Panc1 (cell line): ENCODE data around the gene DEPDC4. TPM values are rescaled to one million over a fixed set of nuclear protein-coding genes. Genes with fewer than 3 reads are reported as not detected.
A peak's percentile ranks its signal among the peaks of the same experiment; 100 is the strongest.
"Not testable (repeated sequence)": the region's sequence is repeated elsewhere in the genome, so short reads cannot be mapped to it uniquely, and the experiment has no call there.

Experiments
- ATAC-seq: fragments of 200-7000 bp; cut with Tn5 transposase; 2 replicates; pipeline ENCODE4 v1.9.1; 2020; ENCODE audit warnings: mild to moderate bottlenecking, moderate library complexity
- BruUV-seq: library from RNA; stranded (reverse); fragments of 400-500 nt; replicated peaks from 2 replicates; lab custom pipeline; 2021; lab: Mats Ljungman, UMichigan
- CTCF ChIA-PET: fragments of 300-600 bp; sonication (Branson Sonifier 250); formaldehyde crosslinking; loops from one replicate; lab custom pipeline; 2022; ENCODE audit warnings: antibody characterized with exemption; lab: Charles Lee
- POLR2A ChIA-PET: fragments of 300-600 bp; sonication (Branson Sonifier 250); formaldehyde crosslinking; loops from one replicate; lab custom pipeline; 2022; ENCODE audit warnings: antibody characterized with exemption; lab: Charles Lee
- DNase-seq: peaks from one replicate; pipeline ENCODE4 v3.0.0-alpha.2; 2010; ENCODE audit warnings: low read depth, low spot score
- H3K27ac ChIP-seq: 2 replicates; pipeline ENCODE4 v1.5.1; 2011; ENCODE audit warnings: mild to moderate bottlenecking, low read length, inconsistent platforms
- H3K27me3 ChIP-seq: fragments of 200-500 bp; sonication (Bioruptor generic); 2 replicates; pipeline ENCODE4 v1.6.0; 2014; ENCODE audit warnings: low read length, inconsistent platforms; ENCODE audit not compliant: control insufficient read depth, insufficient read depth
- H3K36me3 ChIP-seq: fragments of 200-500 bp; sonication (Bioruptor generic); 2 replicates; pipeline ENCODE4 v1.5.1; 2014; ENCODE audit warnings: inconsistent platforms, mild to moderate bottlenecking, low read length, moderate library complexity; ENCODE audit not compliant: control insufficient read depth, insufficient read depth
- H3K4me1 ChIP-seq: 2 replicates; pipeline ENCODE4 v1.5.1; 2011; ENCODE audit warnings: inconsistent platforms, mild to moderate bottlenecking, low read length, moderate library complexity; ENCODE audit not compliant: control insufficient read depth, insufficient read depth
- H3K4me3 ChIP-seq, 2 experiments: 2 replicates each; pipeline ENCODE4 v1.5.1; 2011 to 2012; ENCODE audit warnings: low read depth in 2 of 2, low read length in 2 of 2, mild to moderate bottlenecking in 2 of 2, inconsistent platforms in 1 of 2, moderate library complexity in 1 of 2
- H3K9me3 ChIP-seq: fragments of 200-500 bp; sonication (Bioruptor generic); 2 replicates; pipeline ENCODE4 v1.5.1; 2014; ENCODE audit warnings: low read depth, mild to moderate bottlenecking, inconsistent platforms, low read length, moderate library complexity; ENCODE audit not compliant: control insufficient read depth, insufficient read depth
- POLR2AphosphoS5 ChIP-seq: IDR thresholded peaks from 2 replicates; pipeline ENCODE4 v1.6.1; 2012; ENCODE audit warnings: mild to moderate bottlenecking, low read depth, low read length, moderate library complexity
- SIN3A ChIP-seq: IDR thresholded peaks from 2 replicates; pipeline ENCODE4 v1.6.1; 2012; ENCODE audit warnings: low read depth, mild to moderate bottlenecking, low read length, moderate library complexity, borderline replicate concordance; ENCODE audit not compliant: insufficient read depth
- TCF7L2 ChIP-seq: IDR thresholded peaks from 2 replicates; pipeline ENCODE4 v1.6.1; 2011; ENCODE audit warnings: mild to moderate bottlenecking, low read depth, low read length, inconsistent platforms
- in situ Hi-C: cut with HindIII; loops from 2 replicates; pipeline ENCODE4 v1.10.0; 2016; ENCODE audit warnings: low sequenced_read_pairs, low pct_unique_long_range_greater_than_20kb
- intact Hi-C: fragments of 100-400 bp; cut with micrococcal nuclease; formaldehyde crosslinking; loops from one replicate; pipeline ENCODE4 v1.10.0; 2022; ENCODE audit not compliant: unreplicated experiment
- total RNA-seq: library from RNA; stranded (reverse); gene quantifications from one replicate; pipeline ENCODE4 v1.2.1, GENCODE V29; 2021; ENCODE audit not compliant: unreplicated experiment
- TF ChIP-seq, protein P1 (sequence below): fragments of 450-650 bp; IDR thresholded peaks from 2 replicates; pipeline ENCODE4 v1.5.1; 2017; ENCODE audit warnings: mild to moderate bottlenecking
- TF ChIP-seq, protein P2 (sequence below), 2 experiments: IDR thresholded peaks; 2 replicates each; pipeline ENCODE4 v1.6.1; 2011 to 2012; ENCODE audit warnings: low read depth in 2 of 2, control low read depth in 1 of 2, low read length in 1 of 2, mild to moderate bottlenecking in 1 of 2, moderate library complexity in 1 of 2; ENCODE audit not compliant: insufficient read depth in 1 of 2

The DEPDC4 gene
- total RNA-seq, 1 experiment from 2014 or later, result 2.6 TPM

DNA sequence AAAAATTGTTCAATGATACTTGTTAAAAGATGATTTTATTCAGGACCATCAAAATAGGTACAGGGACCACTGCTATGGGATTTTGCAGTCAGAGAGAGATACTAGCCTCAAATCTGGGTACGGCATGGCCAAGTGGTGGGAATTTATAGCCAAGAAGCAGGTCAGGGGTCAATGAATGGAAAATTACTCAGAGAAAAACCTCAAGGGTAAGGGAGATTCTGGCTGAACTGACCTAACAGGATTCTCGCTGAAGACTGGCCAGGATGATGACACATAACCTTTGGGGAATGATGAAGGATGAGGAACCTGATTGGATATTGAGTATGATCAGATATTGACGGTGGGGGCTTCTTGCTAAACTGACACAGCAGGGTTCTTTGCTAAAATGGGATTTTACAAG, 32.7 kb downstream of the DEPDC4 start:
- Histone ChIP-seq H3K9me3 (no peaks in the 10 kb centered on the region), H3K4me1 (peaks cover 9% of the 10 kb centered on the region), H3K27ac (no peak overlapping the region), H3K27me3 (no peaks in the 10 kb centered on the region), H3K4me3 (no peak overlapping the region), H3K36me3 (no peaks in the 10 kb centered on the region)
- DNase-seq (no peak), ATAC-seq (peak; percentile 60)
- intact Hi-C loops, result loop anchor here (5.0 to 10.0 kb wide), 2 partner anchors 111 to 318 kb away; no protein-coding TSS in a partner anchor
- BruUV-seq, result no TSS peak
- CTCF ChIA-PET, result no interaction called here
- TF ChIP-seq SIN3A, result no peak
- TF ChIP-seq, protein P1, sequence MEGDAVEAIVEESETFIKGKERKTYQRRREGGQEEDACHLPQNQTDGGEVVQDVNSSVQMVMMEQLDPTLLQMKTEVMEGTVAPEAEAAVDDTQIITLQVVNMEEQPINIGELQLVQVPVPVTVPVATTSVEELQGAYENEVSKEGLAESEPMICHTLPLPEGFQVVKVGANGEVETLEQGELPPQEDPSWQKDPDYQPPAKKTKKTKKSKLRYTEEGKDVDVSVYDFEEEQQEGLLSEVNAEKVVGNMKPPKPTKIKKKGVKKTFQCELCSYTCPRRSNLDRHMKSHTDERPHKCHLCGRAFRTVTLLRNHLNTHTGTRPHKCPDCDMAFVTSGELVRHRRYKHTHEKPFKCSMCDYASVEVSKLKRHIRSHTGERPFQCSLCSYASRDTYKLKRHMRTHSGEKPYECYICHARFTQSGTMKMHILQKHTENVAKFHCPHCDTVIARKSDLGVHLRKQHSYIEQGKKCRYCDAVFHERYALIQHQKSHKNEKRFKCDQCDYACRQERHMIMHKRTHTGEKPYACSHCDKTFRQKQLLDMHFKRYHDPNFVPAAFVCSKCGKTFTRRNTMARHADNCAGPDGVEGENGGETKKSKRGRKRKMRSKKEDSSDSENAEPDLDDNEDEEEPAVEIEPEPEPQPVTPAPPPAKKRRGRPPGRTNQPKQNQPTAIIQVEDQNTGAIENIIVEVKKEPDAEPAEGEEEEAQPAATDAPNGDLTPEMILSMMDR, result no peak
- TF ChIP-seq, protein P2, sequence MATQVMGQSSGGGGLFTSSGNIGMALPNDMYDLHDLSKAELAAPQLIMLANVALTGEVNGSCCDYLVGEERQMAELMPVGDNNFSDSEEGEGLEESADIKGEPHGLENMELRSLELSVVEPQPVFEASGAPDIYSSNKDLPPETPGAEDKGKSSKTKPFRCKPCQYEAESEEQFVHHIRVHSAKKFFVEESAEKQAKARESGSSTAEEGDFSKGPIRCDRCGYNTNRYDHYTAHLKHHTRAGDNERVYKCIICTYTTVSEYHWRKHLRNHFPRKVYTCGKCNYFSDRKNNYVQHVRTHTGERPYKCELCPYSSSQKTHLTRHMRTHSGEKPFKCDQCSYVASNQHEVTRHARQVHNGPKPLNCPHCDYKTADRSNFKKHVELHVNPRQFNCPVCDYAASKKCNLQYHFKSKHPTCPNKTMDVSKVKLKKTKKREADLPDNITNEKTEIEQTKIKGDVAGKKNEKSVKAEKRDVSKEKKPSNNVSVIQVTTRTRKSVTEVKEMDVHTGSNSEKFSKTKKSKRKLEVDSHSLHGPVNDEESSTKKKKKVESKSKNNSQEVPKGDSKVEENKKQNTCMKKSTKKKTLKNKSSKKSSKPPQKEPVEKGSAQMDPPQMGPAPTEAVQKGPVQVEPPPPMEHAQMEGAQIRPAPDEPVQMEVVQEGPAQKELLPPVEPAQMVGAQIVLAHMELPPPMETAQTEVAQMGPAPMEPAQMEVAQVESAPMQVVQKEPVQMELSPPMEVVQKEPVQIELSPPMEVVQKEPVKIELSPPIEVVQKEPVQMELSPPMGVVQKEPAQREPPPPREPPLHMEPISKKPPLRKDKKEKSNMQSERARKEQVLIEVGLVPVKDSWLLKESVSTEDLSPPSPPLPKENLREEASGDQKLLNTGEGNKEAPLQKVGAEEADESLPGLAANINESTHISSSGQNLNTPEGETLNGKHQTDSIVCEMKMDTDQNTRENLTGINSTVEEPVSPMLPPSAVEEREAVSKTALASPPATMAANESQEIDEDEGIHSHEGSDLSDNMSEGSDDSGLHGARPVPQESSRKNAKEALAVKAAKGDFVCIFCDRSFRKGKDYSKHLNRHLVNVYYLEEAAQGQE (IDR thresholded peaks at IDR 0.05; ENCODE audit: insufficient read depth in 1 of 2, low read depth in 2 of 2, low read length in 1 of 2), result no peak
- TF ChIP-seq POLR2AphosphoS5, result no peak
- no peak for TF ChIP-seq TCF7L2
- in situ Hi-C loops, result no loop called here
- POLR2A ChIA-PET, result no interaction called here

DNA sequence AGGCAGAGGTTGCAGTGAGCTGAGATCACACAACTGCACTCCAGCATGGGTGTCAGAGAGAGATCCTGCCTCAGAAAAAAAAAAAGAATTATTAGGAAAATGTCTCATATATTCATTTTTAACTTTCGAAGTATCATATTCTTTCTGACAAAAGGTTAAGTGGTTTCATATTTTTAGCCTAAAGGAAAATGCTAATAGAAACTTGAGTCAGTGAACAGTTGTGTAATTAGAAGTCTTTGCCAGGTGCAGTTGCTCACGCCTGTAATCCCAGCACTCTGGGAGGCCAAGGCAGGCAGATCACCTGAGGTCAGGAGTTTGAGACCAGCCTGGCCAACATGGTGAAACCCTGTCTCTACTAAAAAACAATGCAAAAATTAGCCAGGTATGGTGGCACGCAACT, 35.0 kb downstream of the DEPDC4 start:
- H3K27me3 ChIP-seq, H3K27ac ChIP-seq, H3K4me1 ChIP-seq, BruUV-seq, ATAC-seq, DNase-seq, in situ Hi-C loops, H3K4me3 ChIP-seq, CTCF ChIA-PET, H3K9me3 ChIP-seq, H3K36me3 ChIP-seq, POLR2A ChIA-PET: not testable (repeated sequence)
- intact Hi-C loops, result loop anchor here (5.0 to 10.0 kb wide), 2 partner anchors 113 to 320 kb away; no protein-coding TSS in a partner anchor

DNA sequence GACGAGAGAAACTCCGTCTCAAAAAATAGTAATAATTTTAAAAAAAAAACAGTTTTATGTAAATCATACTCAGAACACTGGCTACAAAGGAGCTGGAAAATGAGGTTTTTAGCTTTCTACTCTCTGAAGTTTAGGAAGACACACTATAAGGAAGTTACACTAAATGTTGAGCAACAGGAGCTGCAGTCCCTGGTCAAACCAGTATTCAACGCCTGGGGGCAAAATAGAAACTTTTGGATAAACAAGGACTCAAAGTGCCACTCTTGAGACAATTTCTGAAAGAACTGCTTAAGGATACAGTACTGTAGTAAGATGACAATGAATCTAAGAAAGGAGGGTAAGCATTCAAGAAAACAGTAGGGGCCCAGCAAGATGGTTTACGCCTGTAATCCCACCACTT, 37.0 kb downstream of the DEPDC4 start:
- ATAC-seq, result no peak

More for the DNA sequence above, 37.0 kb downstream of the DEPDC4 start:
- ChIA-PET POLR2A (interaction anchor here (1.2 kb wide), 1 partner anchor 37 kb away, joined by 19 read pairs; the partner anchor contains the start of genes DEPDC4 and SCYL2), CTCF (interaction anchor here (0.6 kb wide), 1 partner anchor 299 kb away, joined by 5 read pairs; no protein-coding TSS in a partner anchor)
- Histone ChIP-seq H3K4me1 (peaks cover 9% of the 10 kb centered on the region), H3K4me3 (no peak overlapping the region), H3K27me3 (no peaks in the 10 kb centered on the region), H3K36me3 (no peaks in the 10 kb centered on the region), H3K27ac (no peak overlapping the region), H3K9me3 (no peaks in the 10 kb centered on the region)
- in situ Hi-C loops (no loop called here), intact Hi-C loops (loop anchor here (5.0 to 10.0 kb wide), 2 partner anchors 115 to 322 kb away; no protein-coding TSS in a partner anchor)
- no TSS peak for BruUV-seq
- no peak for DNase-seq
- TF ChIP-seq SIN3A, result no peak
- TF ChIP-seq, protein P2 (IDR thresholded peaks at IDR 0.05; ENCODE audit: insufficient read depth in 1 of 2, low read depth in 2 of 2, low read length in 1 of 2), result no peak
- TF ChIP-seq, protein P1, result no peak
- no peak for TF ChIP-seq POLR2AphosphoS5
- TF ChIP-seq TCF7L2, result no peak
